HepG2 (cell line): ENCODE measurements around the gene ZC3H4. TPM values are rescaled to one million over a fixed set of nuclear protein-coding genes. Genes with fewer than 3 reads are reported as not detected.

Experiments
- BRD4 ChIP-seq: sonication (generic); formaldehyde crosslinking; IDR thresholded peaks from 2 replicates; pipeline ENCODE4 v1.4.0; 2020; ENCODE audit warnings: missing genetic modification reagents
- ETV6 ChIP-seq: sonication (generic); formaldehyde crosslinking; conservative IDR thresholded peaks from 2 replicates; pipeline ENCODE4 v1.4.0; 2020; ENCODE audit warnings: missing genetic modification reagents
- KLF9 ChIP-seq: IDR thresholded peaks from 2 replicates; pipeline ENCODE4 v1.6.1; 2016; ENCODE audit warnings: low read depth
- MTF1 ChIP-seq: sonication (generic); formaldehyde crosslinking; IDR thresholded peaks from 2 replicates; pipeline ENCODE4 v1.5.0; 2020; ENCODE audit warnings: missing genetic modification reagents
- NCOA1 ChIP-seq: sonication (generic); formaldehyde crosslinking; IDR thresholded peaks from 2 replicates; pipeline ENCODE4 v1.9.0; 2021; ENCODE audit warnings: missing genetic modification reagents
- NFKB2 ChIP-seq: sonication (generic); formaldehyde crosslinking; IDR thresholded peaks from 2 replicates; pipeline ENCODE4 v1.4.0; 2020; ENCODE audit warnings: missing genetic modification reagents, borderline replicate concordance
- SMAD1 ChIP-seq: sonication (generic); formaldehyde crosslinking; IDR thresholded peaks from 2 replicates; pipeline ENCODE4 v1.4.0; 2020; ENCODE audit warnings: missing genetic modification reagents, low read depth, mild to moderate bottlenecking, borderline replicate concordance
- U2AF2 ChIP-seq: fragments of 200-400 bp; formaldehyde crosslinking; IDR thresholded peaks from 2 replicates; pipeline ENCODE4 v1.6.1; 2017; ENCODE audit warnings: low read depth, mild to moderate bottlenecking, low read length
- ZBTB8A ChIP-seq: sonication (generic); formaldehyde crosslinking; IDR thresholded peaks from 2 replicates; pipeline ENCODE4 v1.4.0; 2020; ENCODE audit warnings: mild to moderate bottlenecking, low read depth, missing genetic modification reagents, borderline replicate concordance
- ZFX ChIP-seq: sonication (generic); formaldehyde crosslinking; IDR thresholded peaks from 2 replicates; pipeline ENCODE4 v1.4.0; 2020; ENCODE audit warnings: mild to moderate bottlenecking, low read depth, missing genetic modification reagents, moderate library complexity
- ZNF121 ChIP-seq: sonication (generic); formaldehyde crosslinking; IDR thresholded peaks from 2 replicates; pipeline ENCODE4 v1.5.0; 2020; ENCODE audit warnings: mild to moderate bottlenecking, missing genetic modification reagents
- ZNF343 ChIP-seq: sonication (generic); formaldehyde crosslinking; IDR thresholded peaks from 2 replicates; pipeline ENCODE4 v1.4.0; 2020; ENCODE audit warnings: mild to moderate bottlenecking, missing genetic modification reagents
- ZNF367 ChIP-seq: sonication (generic); formaldehyde crosslinking; IDR thresholded peaks from 2 replicates; pipeline ENCODE4 v1.4.0; 2020; ENCODE audit warnings: missing genetic modification reagents, borderline replicate concordance
- ZNF572 ChIP-seq: sonication (generic); formaldehyde crosslinking; IDR thresholded peaks from 2 replicates; pipeline ENCODE4 v1.5.1; 2020; ENCODE audit warnings: mild to moderate bottlenecking, missing genetic modification reagents
- ZNF781 ChIP-seq: sonication (generic); formaldehyde crosslinking; IDR thresholded peaks from 2 replicates; pipeline ENCODE4 v1.5.1; 2020; ENCODE audit warnings: borderline replicate concordance, mild to moderate bottlenecking, missing genetic modification reagents; ENCODE audit errors: not compliant biosample characterization
- polyA plus RNA-seq, 8 experiments: library from polyadenylated mRNA; depleted of rRNA in 3 of 8; stranded (reverse) in 7 of 8; unstranded in 1 of 8; fragments of >200 nt; fragmentation: Illumina TruSeq in 4 of 8; extraction: Trizol in 4 of 8; gene quantifications; 2 replicates each; pipeline versions ENCODE4 v1.2.1 to v1.2.3, GENCODE V29; 2011 to 2016; ENCODE audit warnings: low read depth in 4 of 8, missing spikeins in 1 of 8, mixed read lengths in 1 of 8; ENCODE audit not compliant: insufficient read depth in 1 of 8
- total RNA-seq, 5 experiments: library from RNA; depleted of rRNA; stranded (reverse); fragments of >200 nt; fragmentation: Illumina TruSeq; extraction: Trizol; gene quantifications; 2 replicates each; pipeline ENCODE4 v1.2.3, GENCODE V29; 2016; ENCODE audit warnings: low read depth in 1 of 5
- TF ChIP-seq, protein P1 (sequence below): sonication (generic); formaldehyde crosslinking; IDR thresholded peaks from 2 replicates; pipeline ENCODE4 v1.5.0; 2020; ENCODE audit warnings: missing genetic modification reagents, mild to moderate bottlenecking, borderline replicate concordance
- TF ChIP-seq, protein P2 (sequence below): sonication (generic); formaldehyde crosslinking; IDR thresholded peaks from 2 replicates; pipeline ENCODE4 v1.5.0; 2020; ENCODE audit warnings: mild to moderate bottlenecking, missing genetic modification reagents
- TF ChIP-seq, protein P3 (sequence below), 2 experiments: sonication (generic) in 1 of 2; formaldehyde crosslinking in 1 of 2; IDR thresholded peaks; 2 replicates each; pipeline versions ENCODE4 v1.4.0 to v1.6.1; 2018 to 2020; ENCODE audit warnings: missing genetic modification reagents in 2 of 2, borderline replicate concordance in 1 of 2, low read depth in 1 of 2, mild to moderate bottlenecking in 1 of 2, missing biosample characterization in 1 of 2

ZC3H4 gene
- total and polyA plus RNA-seq, 2 of the 13 experiments (the other 11 are each of a cell fraction or from before 2014, with no cell fraction given), result 1.8 to 10.7 TPM

DNA sequence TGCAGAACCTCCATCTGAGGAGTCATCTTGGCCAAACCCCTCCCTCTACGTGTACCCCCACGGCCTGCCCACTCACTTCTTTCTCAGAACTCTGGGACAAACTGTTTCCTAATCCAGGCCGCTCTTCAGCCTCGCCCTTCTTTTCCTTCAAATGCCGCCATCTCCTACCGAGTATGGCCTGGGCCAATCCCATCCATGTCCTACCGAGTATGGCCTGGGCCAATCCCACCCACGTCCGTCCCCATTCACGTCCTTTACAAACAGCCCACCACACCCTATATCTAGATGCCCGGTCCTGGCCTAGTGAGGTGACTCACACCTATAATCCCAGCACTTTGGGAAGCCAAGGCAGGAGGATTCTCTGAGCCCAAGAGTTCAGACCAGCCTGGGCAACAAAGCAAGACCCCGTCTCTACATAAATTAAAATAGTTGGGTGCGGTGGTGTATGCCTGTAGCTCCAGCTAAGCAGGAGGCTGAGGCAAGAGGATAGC lies 66.3 kb downstream of the ZC3H4 start (continued):
- TF ChIP-seq, protein P1, sequence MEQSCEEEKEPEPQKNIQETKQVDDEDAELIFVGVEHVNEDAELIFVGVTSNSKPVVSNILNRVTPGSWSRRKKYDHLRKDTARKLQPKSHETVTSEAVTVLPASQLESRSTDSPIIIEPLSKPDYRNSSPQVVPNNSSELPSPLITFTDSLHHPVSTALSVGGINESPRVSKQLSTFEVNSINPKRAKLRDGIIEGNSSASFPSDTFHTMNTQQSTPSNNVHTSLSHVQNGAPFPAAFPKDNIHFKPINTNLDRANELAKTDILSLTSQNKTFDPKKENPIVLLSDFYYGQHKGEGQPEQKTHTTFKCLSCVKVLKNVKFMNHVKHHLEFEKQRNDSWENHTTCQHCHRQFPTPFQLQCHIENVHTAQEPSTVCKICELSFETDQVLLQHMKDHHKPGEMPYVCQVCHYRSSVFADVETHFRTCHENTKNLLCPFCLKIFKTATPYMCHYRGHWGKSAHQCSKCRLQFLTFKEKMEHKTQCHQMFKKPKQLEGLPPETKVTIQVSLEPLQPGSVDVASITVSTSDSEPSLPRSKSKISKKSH (CRISPR knock-in tag), result no peak
- TF ChIP-seq ETV6 (CRISPR knock-in tag) (no peak), ZNF121 (CRISPR knock-in tag) (peak; percentile 87), NCOA1 (CRISPR knock-in tag) (no peak), ZNF343 (0 out of 2 replicates have a peak, but pooled peaks have one; percentile 24), U2AF2 (no peak), KLF9 (CRISPR knock-in tag) (no peak), ZBTB8A (CRISPR knock-in tag) (no peak), NFKB2 (0 out of 2 replicates have a peak, but pooled peaks have one; percentile 39), ZNF367 (CRISPR knock-in tag) (no peak), BRD4 (no peak), SMAD1 (CRISPR knock-in tag) (no peak), ZNF781 (CRISPR knock-in tag) (peak; percentile 5), ZNF572 (0 out of 2 replicates have a peak, but pooled peaks have one; percentile 53), MTF1 (CRISPR knock-in tag) (no peak), ZFX (CRISPR knock-in tag) (no peak)
- TF ChIP-seq, protein P2, sequence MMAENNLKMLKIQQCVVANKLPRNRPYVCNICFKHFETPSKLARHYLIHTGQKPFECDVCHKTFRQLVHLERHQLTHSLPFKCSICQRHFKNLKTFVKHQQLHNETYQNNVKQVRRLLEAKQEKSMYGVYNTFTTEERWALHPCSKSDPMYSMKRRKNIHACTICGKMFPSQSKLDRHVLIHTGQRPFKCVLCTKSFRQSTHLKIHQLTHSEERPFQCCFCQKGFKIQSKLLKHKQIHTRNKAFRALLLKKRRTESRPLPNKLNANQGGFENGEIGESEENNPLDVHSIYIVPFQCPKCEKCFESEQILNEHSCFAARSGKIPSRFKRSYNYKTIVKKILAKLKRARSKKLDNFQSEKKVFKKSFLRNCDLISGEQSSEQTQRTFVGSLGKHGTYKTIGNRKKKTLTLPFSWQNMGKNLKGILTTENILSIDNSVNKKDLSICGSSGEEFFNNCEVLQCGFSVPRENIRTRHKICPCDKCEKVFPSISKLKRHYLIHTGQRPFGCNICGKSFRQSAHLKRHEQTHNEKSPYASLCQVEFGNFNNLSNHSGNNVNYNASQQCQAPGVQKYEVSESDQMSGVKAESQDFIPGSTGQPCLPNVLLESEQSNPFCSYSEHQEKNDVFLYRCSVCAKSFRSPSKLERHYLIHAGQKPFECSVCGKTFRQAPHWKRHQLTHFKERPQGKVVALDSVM (CRISPR knock-in tag), result peak; percentile 91
- TF ChIP-seq, protein P3, sequence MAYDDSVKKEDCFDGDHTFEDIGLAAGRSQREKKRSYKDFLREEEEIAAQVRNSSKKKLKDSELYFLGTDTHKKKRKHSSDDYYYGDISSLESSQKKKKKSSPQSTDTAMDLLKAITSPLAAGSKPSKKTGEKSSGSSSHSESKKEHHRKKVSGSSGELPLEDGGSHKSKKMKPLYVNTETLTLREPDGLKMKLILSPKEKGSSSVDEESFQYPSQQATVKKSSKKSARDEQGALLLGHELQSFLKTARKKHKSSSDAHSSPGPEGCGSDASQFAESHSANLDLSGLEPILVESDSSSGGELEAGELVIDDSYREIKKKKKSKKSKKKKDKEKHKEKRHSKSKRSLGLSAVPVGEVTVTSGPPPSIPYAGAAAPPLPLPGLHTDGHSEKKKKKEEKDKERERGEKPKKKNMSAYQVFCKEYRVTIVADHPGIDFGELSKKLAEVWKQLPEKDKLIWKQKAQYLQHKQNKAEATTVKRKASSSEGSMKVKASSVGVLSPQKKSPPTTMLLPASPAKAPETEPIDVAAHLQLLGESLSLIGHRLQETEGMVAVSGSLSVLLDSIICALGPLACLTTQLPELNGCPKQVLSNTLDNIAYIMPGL (CRISPR knock-in tag; IDR thresholded peaks at IDR 0.05; ENCODE audit: borderline replicate concordance in 1 of 2, low read depth in 1 of 2), result no peak
